ENCODE measurements around the gene ZNF414.
"Not testable (repeated sequence)": the region's sequence is repeated elsewhere in the genome, so short reads cannot be mapped to it uniquely, and the experiment has no call there.

ZNF414 gene

GRCh38 chr19:8517551-8518442, 3.8 kb upstream of the ZNF414 start:
- no peak for DNase-seq

GRCh38 chr19:8515317-8515716, 1.4 kb upstream of the ZNF414 start:
- DNase-seq, result peak; percentile 61

GRCh38 chr19:8514505-8515009, 590 bp upstream of the ZNF414 start:
- not testable (repeated sequence) for DNase-seq

- no peak for DNase-seq
Observed at GRCh38 chr19:8513036-8513686, 806 bp downstream of the ZNF414 start.

- DNase-seq, result peak; percentile 39
Observed at GRCh38 chr19:8512115-8512967, 1.6 kb downstream of the ZNF414 start.

GRCh38 chr19:8511573-8512101, 2.3 kb downstream of the ZNF414 start:
- no peak for DNase-seq

- no peak for DNase-seq
Observed at GRCh38 chr19:8510589-8511115, 3.3 kb downstream of the ZNF414 start.

- DNase-seq, result no peak
Observed at GRCh38 chr19:8506402-8506957, 7.5 kb downstream of the ZNF414 start.

- peak; percentile 85 for DNase-seq
Observed at GRCh38 chr19:8505680-8506401, 8.1 kb downstream of the ZNF414 start.

GRCh38 chr19:8504919-8505318, 9.0 kb downstream of the ZNF414 start:
- no peak for DNase-seq

- DNase-seq, result no peak
Observed at GRCh38 chr19:8504171-8504570, 9.8 kb downstream of the ZNF414 start.

- no peak for DNase-seq
Observed at GRCh38 chr19:8503510-8503909, 10.5 kb downstream of the ZNF414 start.

GRCh38 chr19:8501981-8502380, 12.0 kb downstream of the ZNF414 start:
- no peak for DNase-seq

GRCh38 chr19:8501516-8501915, 12.5 kb downstream of the ZNF414 start:
- DNase-seq, result no peak

GRCh38 chr19:8500158-8500557, 13.8 kb downstream of the ZNF414 start:
- DNase-seq, result no peak

- DNase-seq, result no peak
Observed at GRCh38 chr19:8499048-8499833, 14.7 kb downstream of the ZNF414 start.

GRCh38 chr19:8498295-8498694, 15.7 kb downstream of the ZNF414 start:
- DNase-seq, result no peak

- peak; percentile 12 for DNase-seq
Observed at GRCh38 chr19:8494158-8494557, 19.8 kb downstream of the ZNF414 start.

- no peak for DNase-seq
Observed at GRCh38 chr19:8491574-8491973, 22.4 kb downstream of the ZNF414 start.

- no peak for DNase-seq
Observed at GRCh38 chr19:8490873-8491272, 23.1 kb downstream of the ZNF414 start.

- DNase-seq, result no peak
Observed at GRCh38 chr19:8490395-8490760, 23.6 kb downstream of the ZNF414 start.

All from stimulated activated CD4-positive, alpha-beta T cell treated with anti-CD3 and anti-CD28 coated beads, Interleukin-15, amount 100 ng/mL, for 24 hours (primary cell).